ENCODE results near the gene PARD3. TPM values are rescaled to one million over a fixed set of nuclear protein-coding genes. Genes with fewer than 3 reads are reported as not detected.

The PARD3 gene
- polyA plus RNA-seq, 3 donors: 0.51 TPM; not detected in 2

GRCh38 chr10:34489973-34490745 is 324.9 kb downstream of the PARD3 start:
- peaks cover 0 to 5% (median 1%) of the 10 kb centered on the region in 7 donors for H3K9me3 Mint-ChIP-seq
- no peak overlapping the region for H3K9ac ChIP-seq (ENCODE audit: insufficient read depth, low read length, poor library complexity, severe bottlenecking)
- H3K9me3 ChIP-seq (replicated peaks in 1 of 2; ENCODE audit: control insufficient read depth in 1 of 2, insufficient read depth in 1 of 2, low read length in 2 of 2): no peaks in the 10 kb centered on the region
- H4K20me1 ChIP-seq (ENCODE audit: insufficient read depth, low read length): no peaks in the 10 kb centered on the region
- H3K27me3 ChIP-seq (ENCODE audit: control insufficient read depth in 2 of 2, insufficient read depth in 2 of 2, low read length in 2 of 2): no peaks in the 10 kb centered on the region
- no peak overlapping the region for H2AFZ ChIP-seq (ENCODE audit: insufficient read depth, low read depth, low read length, poor library complexity, severe bottlenecking)
- H3K4me1 Mint-ChIP-seq: no peaks in the 10 kb centered on the region
- H3K27me3 Mint-ChIP-seq (ENCODE audit: low read depth in 3 of 3): peaks cover 0 to 3% (median 0%) of the 10 kb centered on the region in 3 donors
- no peak overlapping the region for H3K4me3 ChIP-seq (replicated peaks in 1 of 3; ENCODE audit: low read depth in 2 of 3, low read length in 3 of 3)
- H3K36me3 Mint-ChIP-seq: no peaks in the 10 kb centered on the region
- H3K4me3 Mint-ChIP-seq: no peak overlapping the region
- no peak overlapping the region for H3K4me2 ChIP-seq (replicated peaks; ENCODE audit: extremely low read depth, low read length, poor library complexity, severe bottlenecking)
- H3K27ac ChIP-seq (ENCODE audit: low read depth in 1 of 2, low read length in 2 of 2): no peak overlapping the region
- no peak for DNase-seq
- intact Hi-C loops (cut with micrococcal nuclease): no loop called here
- H3K4me1 ChIP-seq (ENCODE audit: control insufficient read depth in 1 of 2, insufficient read depth in 2 of 2, low read length in 2 of 2): no peaks in the 10 kb centered on the region
- WGBS (ENCODE audit: insufficient coverage): 100% methylated on average over 2 of the region's 7 CpGs
- TF ChIP-seq, protein P1, sequence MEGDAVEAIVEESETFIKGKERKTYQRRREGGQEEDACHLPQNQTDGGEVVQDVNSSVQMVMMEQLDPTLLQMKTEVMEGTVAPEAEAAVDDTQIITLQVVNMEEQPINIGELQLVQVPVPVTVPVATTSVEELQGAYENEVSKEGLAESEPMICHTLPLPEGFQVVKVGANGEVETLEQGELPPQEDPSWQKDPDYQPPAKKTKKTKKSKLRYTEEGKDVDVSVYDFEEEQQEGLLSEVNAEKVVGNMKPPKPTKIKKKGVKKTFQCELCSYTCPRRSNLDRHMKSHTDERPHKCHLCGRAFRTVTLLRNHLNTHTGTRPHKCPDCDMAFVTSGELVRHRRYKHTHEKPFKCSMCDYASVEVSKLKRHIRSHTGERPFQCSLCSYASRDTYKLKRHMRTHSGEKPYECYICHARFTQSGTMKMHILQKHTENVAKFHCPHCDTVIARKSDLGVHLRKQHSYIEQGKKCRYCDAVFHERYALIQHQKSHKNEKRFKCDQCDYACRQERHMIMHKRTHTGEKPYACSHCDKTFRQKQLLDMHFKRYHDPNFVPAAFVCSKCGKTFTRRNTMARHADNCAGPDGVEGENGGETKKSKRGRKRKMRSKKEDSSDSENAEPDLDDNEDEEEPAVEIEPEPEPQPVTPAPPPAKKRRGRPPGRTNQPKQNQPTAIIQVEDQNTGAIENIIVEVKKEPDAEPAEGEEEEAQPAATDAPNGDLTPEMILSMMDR (IDR thresholded peaks at IDR 0.05): no peak
- H3K36me3 ChIP-seq (replicated peaks in 1 of 2; ENCODE audit: control insufficient read depth in 1 of 2, insufficient read depth in 2 of 2, low read length in 2 of 2): no peaks in the 10 kb centered on the region
- H3K27ac Mint-ChIP-seq: no peak overlapping the region
- no peaks in the 10 kb centered on the region for H3K79me2 ChIP-seq (ENCODE audit: insufficient read depth, low read length)

DNA sequence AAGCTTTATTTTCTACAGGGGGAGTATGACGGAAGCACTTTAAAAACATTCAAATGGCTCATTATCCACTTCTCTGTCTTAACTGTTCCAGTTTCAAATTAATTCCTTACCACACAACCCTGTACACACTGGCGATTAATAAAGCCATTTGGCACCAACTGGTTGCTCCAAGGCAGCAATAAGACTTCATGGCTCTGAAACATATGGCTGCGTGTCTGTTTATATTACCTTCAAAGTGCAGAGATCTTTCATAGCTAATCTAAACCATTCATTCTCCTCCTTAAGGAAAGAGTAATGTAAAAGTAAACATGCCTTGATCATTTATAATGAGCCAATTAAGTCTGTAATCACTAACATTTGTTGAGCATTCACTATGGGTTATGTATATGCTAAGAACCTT is 325.7 kb downstream of the PARD3 start:
- H3K36me3 Mint-ChIP-seq: no peaks in the 10 kb centered on the region
- 90% methylated on average over 2 of the region's 3 CpGs for WGBS (ENCODE audit: insufficient coverage)

More for the DNA sequence above, 325.7 kb downstream of the PARD3 start:
- no peaks in the 10 kb centered on the region for H3K4me1 Mint-ChIP-seq
- Histone ChIP-seq H3K27ac (ENCODE audit: low read depth in 1 of 2, low read length in 2 of 2) (no peak overlapping the region), H3K27me3 (ENCODE audit: control insufficient read depth in 2 of 2, insufficient read depth in 2 of 2, low read length in 2 of 2) (no peaks in the 10 kb centered on the region), H4K20me1 (ENCODE audit: insufficient read depth, low read length) (no peaks in the 10 kb centered on the region), H3K9ac (ENCODE audit: insufficient read depth, low read length, poor library complexity, severe bottlenecking) (no peak overlapping the region), H3K36me3 (replicated peaks in 1 of 2; ENCODE audit: control insufficient read depth in 1 of 2, insufficient read depth in 2 of 2, low read length in 2 of 2) (no peaks in the 10 kb centered on the region), H3K79me2 (ENCODE audit: insufficient read depth, low read length) (no peaks in the 10 kb centered on the region), H3K4me1 (ENCODE audit: control insufficient read depth in 1 of 2, insufficient read depth in 2 of 2, low read length in 2 of 2) (no peaks in the 10 kb centered on the region), H3K4me3 (replicated peaks in 1 of 3; ENCODE audit: low read depth in 2 of 3, low read length in 3 of 3) (no peak overlapping the region), H2AFZ (ENCODE audit: insufficient read depth, low read depth, low read length, poor library complexity, severe bottlenecking) (no peak overlapping the region), H3K9me3 (replicated peaks in 1 of 2; ENCODE audit: control insufficient read depth in 1 of 2, insufficient read depth in 1 of 2, low read length in 2 of 2) (no peaks in the 10 kb centered on the region), H3K4me2 (replicated peaks; ENCODE audit: extremely low read depth, low read length, poor library complexity, severe bottlenecking) (no peak overlapping the region)
- DNase-seq: no peak
- TF ChIP-seq, protein P1 (IDR thresholded peaks at IDR 0.05): no peak
- H3K4me3 Mint-ChIP-seq: no peak overlapping the region
- peaks cover 0 to 5% (median 1%) of the 10 kb centered on the region in 7 donors for H3K9me3 Mint-ChIP-seq
- intact Hi-C loops (cut with micrococcal nuclease): no loop called here
- no peak overlapping the region for H3K27ac Mint-ChIP-seq
- H3K27me3 Mint-ChIP-seq (ENCODE audit: low read depth in 3 of 3): peaks cover 0 to 3% (median 0%) of the 10 kb centered on the region in 3 donors

All from CD14-positive monocyte (primary cell).